Esophagus mucosa (tissue), 1 donor: ENCODE measurements around the gene RASSF5. TPM values are rescaled to one million over a fixed set of nuclear protein-coding genes. Genes with fewer than 3 reads are reported as not detected.
A peak's percentile ranks its signal among the peaks of the same experiment; 100 is the strongest.
"Not testable (repeated sequence)": the region's sequence is repeated elsewhere in the genome, so short reads cannot be mapped to it uniquely, and the experiment has no call there.

Source experiments
- ATAC-seq: fragments of 200-7000 bp; cut with Tn5 transposase; one replicate; pipeline ENCODE4 v1.9.1; 2020
- total RNA-seq: library from RNA; stranded (reverse); gene quantifications from one replicate; pipeline ENCODE4 v1.2.4, GENCODE V29; 2023
- donor health status: DM: yes; HTN: yes; CAD: no.

RASSF5 gene
- total RNA-seq, 1 donor from 2014 or later = 38.7 TPM

GRCh38 chr1:206573319-206573718 lies 66.0 kb downstream of the RASSF5 start:
- no peak for ATAC-seq

DNA sequence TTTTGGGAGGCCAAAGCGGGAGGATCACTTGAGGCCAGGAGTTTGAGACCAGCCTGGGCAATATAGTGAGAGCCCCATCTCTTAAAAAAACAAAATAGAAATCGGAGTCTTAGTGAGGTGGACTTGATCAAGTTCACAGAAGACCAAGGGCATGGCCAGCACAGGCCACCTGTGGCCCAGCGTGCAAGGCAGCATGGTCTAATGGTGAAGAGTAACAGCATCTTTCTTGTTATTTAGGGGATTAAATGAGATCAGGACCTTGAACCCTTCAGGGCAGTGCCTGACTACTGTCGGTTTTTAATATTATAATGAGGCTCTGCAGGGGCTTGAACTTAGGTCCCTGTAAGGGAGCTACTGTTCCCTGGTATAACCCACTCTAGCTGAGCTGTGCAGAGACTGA lies 66.4 kb downstream of the RASSF5 start:
- ATAC-seq = no peak

DNA sequence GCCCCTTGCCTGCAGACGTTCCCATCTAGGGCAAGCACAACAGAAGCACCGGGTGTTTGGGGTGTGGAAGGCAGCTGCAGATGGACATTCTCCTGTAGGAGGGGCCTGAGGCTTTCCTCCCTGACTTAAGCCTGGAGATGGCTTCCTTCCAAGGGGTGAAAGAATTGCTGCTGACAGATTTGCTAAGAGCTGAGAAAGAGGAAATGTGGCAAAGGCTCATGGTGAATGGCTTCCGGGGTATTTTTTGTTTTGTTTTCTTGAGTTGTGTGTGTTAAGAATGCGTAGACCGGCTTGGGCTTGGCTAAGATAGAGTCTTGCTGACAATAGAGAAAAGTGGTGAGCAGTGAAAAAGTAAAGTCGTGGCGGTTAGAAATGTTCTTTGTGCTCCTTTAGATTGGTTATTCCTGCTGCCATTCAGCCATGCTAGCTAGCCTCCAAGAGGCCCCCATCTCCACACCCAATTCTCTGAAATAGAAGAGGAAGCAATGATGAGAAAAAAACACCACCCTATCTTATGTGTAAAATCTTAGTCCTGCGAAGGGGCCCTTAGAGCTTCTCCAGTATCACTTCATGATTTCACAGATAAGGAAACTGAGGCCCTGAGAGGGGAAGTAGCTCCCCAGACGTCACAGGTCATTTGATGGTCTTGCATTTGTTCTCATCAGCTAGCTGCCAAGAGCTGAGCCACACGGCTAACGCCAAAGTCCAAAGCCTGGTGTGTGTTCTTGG lies 68.0 kb downstream of the RASSF5 start:
- ATAC-seq = peak; percentile 59

DNA sequence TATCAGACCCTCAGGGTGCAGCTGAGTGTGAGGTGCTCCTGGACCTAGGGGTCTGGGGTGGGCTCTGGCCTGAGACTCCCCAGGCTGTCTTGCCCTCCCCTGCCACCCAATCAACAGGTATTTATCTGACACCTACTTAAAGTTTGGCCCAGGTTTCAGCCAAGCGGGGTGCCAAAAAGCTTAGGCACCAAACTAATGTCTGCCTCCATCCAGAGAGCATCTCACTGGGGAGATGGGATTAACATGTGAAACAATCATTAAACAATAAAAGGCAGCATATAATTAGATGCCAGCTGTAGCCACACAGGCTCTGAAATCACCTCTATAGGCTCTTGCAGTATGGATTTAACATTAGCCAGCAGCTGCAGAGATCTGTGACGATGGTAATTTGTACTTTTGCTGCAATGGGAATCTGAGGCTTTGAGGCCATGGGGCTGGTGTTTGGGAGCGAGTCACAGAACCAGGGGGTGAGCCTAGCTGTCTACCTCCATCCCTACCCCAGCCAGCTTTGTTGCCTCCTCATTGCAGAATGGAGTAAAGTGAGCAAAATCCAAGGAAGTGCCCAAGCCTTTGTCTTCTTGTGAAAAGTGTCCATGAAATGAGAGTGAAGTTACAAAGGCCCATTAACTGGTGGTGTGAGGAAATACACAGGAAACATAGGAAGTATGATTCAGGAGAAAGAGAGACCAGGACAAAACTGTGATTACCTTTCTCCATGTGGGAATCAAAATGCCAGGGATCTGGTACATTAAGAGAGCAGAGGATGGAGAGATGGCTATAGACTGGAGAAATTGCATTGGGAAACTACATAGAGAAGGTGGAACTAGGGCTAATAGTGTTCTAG lies 68.8 kb downstream of the RASSF5 start:
- no peak for ATAC-seq

GRCh38 chr1:206577626-206578025 lies 70.3 kb downstream of the RASSF5 start:
- ATAC-seq = no peak

DNA sequence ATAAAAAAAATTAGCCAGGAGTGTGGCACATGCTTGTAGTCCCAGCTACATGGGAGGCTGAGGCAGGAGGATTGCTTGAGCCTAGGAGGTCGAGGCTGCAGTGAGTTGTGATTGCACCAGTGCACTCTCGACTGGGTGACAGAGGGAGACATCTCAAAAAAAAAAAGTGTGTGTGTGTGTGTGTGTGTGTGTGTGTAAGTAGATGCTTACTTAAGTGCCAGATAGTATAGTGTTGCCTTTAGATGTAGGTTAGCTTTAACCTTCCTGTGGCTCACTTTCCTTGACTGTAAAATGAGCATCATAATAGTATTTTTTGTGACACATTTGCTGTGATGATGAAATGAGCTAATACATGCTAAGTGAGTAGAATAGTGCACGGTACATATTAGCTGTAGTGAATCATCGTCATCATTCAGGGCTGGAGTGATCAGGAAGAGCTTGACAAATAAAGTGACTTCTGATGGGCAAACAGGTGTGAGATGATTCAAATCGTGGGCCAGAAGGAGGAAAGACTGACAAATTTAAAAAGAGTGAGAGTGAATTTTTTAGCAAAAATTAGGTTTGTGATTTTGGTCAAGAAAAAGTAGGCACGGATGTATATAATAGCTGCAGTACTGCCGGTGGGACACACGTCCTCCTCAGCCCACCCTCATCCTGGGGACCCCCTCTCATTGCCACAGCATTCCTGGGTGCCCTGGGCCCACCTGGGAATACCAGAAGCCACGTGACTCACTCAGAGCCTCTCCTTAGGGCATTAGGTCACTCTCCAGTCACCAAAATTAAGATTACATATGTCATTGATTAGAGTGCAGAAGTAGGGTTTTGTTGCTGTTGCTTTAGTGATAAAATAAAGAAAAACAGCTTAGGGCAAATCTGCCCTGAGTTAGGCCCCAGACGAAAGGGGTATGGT lies 71.0 kb downstream of the RASSF5 start:
- ATAC-seq = peak; percentile 72

- no peak for ATAC-seq
Measured at GRCh38 chr1:206578978-206579374, 71.6 kb downstream of the RASSF5 start.

- ATAC-seq = peak; percentile 6
Measured at GRCh38 chr1:206579747-206580437, 72.6 kb downstream of the RASSF5 start.

DNA sequence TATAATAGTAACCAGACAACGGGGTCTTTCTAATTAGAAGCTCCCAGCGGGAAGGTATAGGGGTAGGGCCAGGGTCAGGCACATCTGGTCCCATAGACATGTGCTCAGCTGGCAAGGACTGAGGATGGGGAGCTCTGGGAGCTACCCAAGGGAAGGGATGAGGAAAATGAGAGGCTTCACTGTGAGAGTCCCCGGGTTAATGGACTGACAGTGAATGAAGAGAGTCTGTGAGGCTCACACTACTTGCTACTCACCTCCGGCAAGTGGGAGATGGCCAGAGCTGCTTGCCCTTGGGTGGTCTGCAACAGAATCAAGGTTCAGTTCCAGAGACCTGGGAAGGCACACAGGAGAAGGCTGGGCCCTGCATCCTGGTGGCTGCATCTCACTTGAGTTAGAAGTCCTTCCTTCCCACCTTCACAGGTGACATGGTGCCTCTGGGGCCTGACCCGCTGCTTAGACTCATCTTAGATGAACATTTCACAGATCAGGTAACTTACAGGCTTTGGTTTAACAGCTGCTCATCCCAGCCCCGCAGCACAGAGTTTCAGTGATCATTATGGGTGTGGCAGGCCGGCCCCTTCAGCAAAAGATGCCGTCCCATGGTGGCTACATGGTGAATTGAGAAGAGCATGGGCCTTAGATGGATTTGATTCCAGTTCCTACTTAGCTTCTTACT lies 73.2 kb downstream of the RASSF5 start:
- no peak for ATAC-seq

GRCh38 chr1:206581114-206581497 lies 73.8 kb downstream of the RASSF5 start:
- ATAC-seq = not testable (repeated sequence)

GRCh38 chr1:206581571-206581981 lies 74.2 kb downstream of the RASSF5 start:
- no peak for ATAC-seq

GRCh38 chr1:206582537-206582936 lies 75.2 kb downstream of the RASSF5 start:
- no peak for ATAC-seq

GRCh38 chr1:206582971-206583706 lies 75.8 kb downstream of the RASSF5 start:
- ATAC-seq = peak; percentile 1

DNA sequence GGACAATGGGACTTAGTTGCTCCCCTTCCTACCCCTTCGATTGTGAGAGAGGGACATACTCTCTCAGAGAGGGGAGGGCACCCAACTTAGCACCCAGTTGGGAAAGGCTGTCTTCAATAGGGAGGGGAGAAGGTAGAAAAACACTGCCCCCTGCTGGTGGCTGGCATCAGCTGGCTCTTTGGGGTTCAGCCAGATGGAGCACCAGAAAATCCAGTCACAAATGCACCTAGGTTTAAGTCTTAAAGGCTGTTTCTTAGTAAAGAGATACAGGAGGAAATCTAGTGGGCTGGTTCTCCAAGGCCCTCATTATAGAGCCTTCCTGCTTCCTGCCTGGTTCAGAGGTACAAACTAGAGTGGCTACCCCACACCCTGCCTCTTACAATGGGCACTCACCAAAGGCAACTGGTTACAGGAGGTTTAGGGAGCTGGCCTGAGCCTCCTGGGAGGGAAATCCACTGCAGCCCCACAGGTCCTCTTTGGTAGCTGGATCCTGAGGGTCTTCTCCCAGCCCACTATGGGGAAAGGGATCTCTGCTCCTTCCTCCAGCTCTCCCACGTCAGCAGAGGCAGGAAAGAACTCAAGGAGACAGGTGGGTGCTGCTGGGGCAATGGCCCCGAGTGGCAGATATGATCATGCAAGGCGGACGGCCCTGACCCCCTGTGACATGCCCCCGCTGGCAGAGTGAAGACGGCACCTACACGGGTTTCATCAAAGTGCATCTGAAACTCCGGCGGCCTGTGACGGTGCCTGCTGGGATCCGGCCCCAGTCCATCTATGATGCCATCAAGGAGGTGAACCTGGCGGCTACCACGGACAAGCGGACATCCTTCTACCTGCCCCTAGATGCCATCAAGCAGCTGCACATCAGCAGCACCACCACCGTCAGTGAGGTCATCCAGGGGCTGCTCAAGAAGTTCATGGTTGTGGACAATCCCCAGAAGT lies 76.6 kb downstream of the RASSF5 start:
- peak; percentile 59 for ATAC-seq

GRCh38 chr1:206584683-206585082 lies 77.4 kb downstream of the RASSF5 start:
- no peak for ATAC-seq

- peak; percentile 45 for ATAC-seq
Measured at GRCh38 chr1:206586501-206587445, 79.4 kb downstream of the RASSF5 start.

- ATAC-seq = no peak
Measured at GRCh38 chr1:206587904-206588303, 80.6 kb downstream of the RASSF5 start.

DNA sequence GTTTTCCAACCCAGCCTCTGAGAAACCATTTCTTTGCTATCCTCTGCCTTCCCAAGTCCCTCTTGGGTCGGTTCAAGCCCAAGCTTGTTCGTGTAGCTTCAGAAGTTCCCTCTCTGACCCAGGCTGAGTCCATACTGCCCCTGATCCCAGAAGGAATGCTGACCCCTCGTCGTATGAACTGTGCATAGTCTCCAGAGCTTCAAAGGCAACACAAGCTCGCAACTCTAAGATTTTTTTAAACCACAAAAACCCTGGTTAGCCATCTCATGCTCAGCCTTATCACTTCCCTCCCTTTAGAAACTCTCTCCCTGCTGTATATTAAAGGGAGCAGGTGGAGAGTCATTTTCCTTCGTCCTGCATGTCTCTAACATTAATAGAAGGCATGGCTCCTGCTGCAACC lies 81.2 kb downstream of the RASSF5 start:
- ATAC-seq = no peak
